Activated CD8-positive, alpha-beta memory T cell treated with anti-CD3 and anti-CD28 coated beads, Interleukin-2, amount 10 ng/mL, durations not matched to agents 7 days and 5 days (primary cell): Measurements from ENCODE around the gene CREG2. TPM values are rescaled to one million over a fixed set of nuclear protein-coding genes. Genes with fewer than 3 reads are reported as not detected.

Experiments
- ATAC-seq: fragments of 150-1000 bp; cut with Tn5 transposase; one replicate; pipeline ENCODE4 v1.10.0; 2021; ENCODE audit warnings: moderate library complexity
- CTCF ChIA-PET: fragments of 350-600 bp; sonication (Branson Sonifier 250); formaldehyde crosslinking; loops from one replicate; lab custom pipeline; 2021; ENCODE audit warnings: antibody characterized with exemption; lab: Charles Lee
- DNase-seq: peaks from one replicate; pipeline ENCODE4 v3.0.0-alpha.2; 2020
- H3K27ac Mint-ChIP-seq: one replicate; pipeline ENCODE4 v1.8.0; 2021; ENCODE audit warnings: mild to moderate bottlenecking, mixed read lengths
- H3K27me3 Mint-ChIP-seq: one replicate; pipeline ENCODE4 v1.8.0; 2021; ENCODE audit warnings: mixed read lengths
- H3K36me3 Mint-ChIP-seq: one replicate; pipeline ENCODE4 v1.8.0; 2021; ENCODE audit warnings: mild to moderate bottlenecking, mixed read lengths
- H3K4me1 Mint-ChIP-seq: one replicate; pipeline ENCODE4 v1.8.0; 2021; ENCODE audit warnings: mixed read lengths
- H3K4me3 Mint-ChIP-seq: one replicate; pipeline ENCODE4 v1.8.0; 2021; ENCODE audit warnings: mild to moderate bottlenecking, moderate library complexity, mixed read lengths
- H3K9me3 Mint-ChIP-seq: one replicate; pipeline ENCODE4 v1.8.0; 2022; ENCODE audit warnings: low read depth, mixed read lengths
- total RNA-seq, 2 experiments: library from RNA; stranded (reverse); gene quantifications; one replicate each; pipeline ENCODE4 v1.2.3, GENCODE V29; 2021

Gene CREG2
- total RNA-seq: not detected

DNA sequence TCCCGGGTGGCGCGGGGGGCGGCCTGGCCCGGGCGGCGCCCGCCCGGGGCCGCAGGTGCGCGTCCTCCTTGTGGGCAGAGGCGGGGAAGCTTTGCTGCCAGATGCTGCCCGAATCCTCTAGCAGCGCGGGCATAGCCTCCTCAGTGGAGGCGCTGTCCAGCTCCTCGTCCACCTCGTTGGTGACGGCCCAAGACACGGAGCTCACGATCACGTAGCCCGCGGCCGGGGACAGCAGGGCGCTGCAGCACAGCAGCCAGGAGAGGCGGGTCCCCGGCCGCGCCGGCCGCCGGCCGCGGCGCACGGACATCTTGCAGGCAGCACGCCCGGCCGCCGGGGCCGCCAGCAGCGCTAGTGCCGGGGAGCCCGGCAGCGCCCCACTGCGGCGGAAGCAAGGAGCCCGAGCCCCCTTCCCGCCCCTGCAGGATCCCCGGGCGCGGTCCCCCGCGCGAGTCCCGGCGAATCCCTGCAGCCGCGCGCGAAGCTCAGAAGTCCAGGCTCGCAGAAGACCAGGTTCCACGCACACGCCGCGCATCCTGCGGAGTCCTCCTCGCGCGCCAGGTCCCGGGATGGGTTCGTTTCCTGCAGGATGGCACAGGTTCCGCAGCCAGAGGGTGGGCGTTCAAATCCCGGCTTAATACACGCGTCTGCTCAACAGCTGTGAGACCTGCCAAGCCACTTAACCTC is at the start of gene CREG2:
Gene CREG2, minus strand, starts transcription at position 353 of the 684 bp plus-strand sequence. Its CDS starts 46 bp downstream, at position 307.
- Mint-ChIP-seq H3K4me3 (peak within 1 kb of the TSS; percentile 42), H3K36me3 (no peaks in the 10 kb centered on the region), H3K4me1 (peaks cover 11% of the 10 kb centered on the region), H3K9me3 (no peaks in the 10 kb centered on the region), H3K27ac (no peak within 1 kb of the TSS), H3K27me3 (peaks cover 69% of the 10 kb centered on the region)
- DNase-seq (peak; percentile 59), ATAC-seq (peak; percentile 89)
- CTCF ChIA-PET: interaction anchor here (0.6 to 3.9 kb wide), 14 partner anchors 10 to 129 kb away, joined by 3 to 51 read pairs (median 3); no protein-coding TSS in a partner anchor

DNA sequence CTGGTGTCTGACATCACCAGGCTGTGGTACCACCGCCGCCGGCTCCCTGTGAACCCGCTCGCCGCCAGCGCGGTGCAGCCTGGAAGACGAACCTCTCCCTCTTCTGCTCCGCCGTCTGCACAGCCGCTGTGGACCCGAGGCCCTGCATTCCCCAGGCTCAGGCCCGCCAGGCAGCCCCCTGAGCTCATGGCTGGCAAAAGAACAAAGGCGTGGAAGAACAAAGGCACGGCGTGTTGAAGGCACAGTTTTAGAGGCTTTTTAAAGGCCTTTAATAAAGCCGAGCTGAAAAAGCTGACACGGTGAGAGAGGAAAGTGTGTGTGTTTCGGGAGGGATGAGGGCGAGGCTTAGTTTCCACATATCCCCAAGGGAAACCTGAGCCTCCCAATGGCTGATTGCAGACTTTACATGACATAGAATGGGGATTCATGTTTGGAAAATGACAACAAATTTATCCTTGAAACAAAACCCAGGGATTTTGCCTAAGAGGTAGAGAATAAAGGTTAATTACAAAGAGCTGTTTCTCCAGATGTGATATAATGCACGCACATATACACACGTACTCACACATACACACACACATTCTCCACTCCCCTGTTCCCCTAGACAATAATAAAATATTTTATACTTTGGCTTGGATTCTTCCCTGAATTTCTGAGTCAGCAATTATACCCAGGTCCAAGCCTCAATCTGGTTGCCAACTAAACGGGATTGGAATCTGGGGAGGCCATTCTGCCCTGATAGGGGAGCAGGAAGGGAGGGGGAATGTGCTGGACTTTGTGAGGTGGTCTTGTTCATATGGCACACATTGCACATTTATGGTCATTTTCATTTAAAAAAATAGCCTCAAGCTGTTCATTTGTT is 47.9 kb upstream of the CREG2 start:
- ATAC-seq (no peak), DNase-seq (no peak)
- peaks cover 9% of the 10 kb centered on the region for H3K4me1 Mint-ChIP-seq
- CTCF ChIA-PET: no interaction called here
- H3K27me3 Mint-ChIP-seq: peaks cover 2% of the 10 kb centered on the region
- no peaks in the 10 kb centered on the region for H3K36me3 Mint-ChIP-seq
- H3K9me3 Mint-ChIP-seq: no peaks in the 10 kb centered on the region
- no peak overlapping the region for H3K27ac Mint-ChIP-seq
- no peak overlapping the region for H3K4me3 Mint-ChIP-seq

DNA sequence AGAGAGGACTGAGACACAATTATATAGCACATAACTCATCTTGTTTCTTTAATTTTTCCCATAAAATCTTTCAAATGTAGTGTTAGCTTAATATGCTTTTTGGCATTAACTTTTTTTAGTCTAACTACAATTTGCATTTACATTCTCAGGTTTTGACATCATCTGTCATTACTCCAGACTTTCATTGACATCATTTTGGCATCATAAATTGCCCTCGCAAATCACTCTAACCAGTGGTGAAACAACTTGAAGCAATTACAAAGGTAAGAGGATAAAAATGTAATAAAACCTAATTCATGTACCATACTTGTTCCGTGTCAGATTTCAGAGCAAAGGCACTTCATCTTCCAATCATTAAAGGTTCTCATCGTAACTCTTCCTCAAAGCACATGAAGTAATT is 46.2 kb upstream of the CREG2 start:
- Mint-ChIP-seq H3K27ac (no peak overlapping the region), H3K4me1 (peaks cover 3% of the 10 kb centered on the region), H3K9me3 (no peaks in the 10 kb centered on the region), H3K36me3 (no peaks in the 10 kb centered on the region), H3K27me3 (peaks cover 2% of the 10 kb centered on the region), H3K4me3 (no peak overlapping the region)
- CTCF ChIA-PET: no interaction called here
- ATAC-seq: no peak
- DNase-seq: no peak

DNA sequence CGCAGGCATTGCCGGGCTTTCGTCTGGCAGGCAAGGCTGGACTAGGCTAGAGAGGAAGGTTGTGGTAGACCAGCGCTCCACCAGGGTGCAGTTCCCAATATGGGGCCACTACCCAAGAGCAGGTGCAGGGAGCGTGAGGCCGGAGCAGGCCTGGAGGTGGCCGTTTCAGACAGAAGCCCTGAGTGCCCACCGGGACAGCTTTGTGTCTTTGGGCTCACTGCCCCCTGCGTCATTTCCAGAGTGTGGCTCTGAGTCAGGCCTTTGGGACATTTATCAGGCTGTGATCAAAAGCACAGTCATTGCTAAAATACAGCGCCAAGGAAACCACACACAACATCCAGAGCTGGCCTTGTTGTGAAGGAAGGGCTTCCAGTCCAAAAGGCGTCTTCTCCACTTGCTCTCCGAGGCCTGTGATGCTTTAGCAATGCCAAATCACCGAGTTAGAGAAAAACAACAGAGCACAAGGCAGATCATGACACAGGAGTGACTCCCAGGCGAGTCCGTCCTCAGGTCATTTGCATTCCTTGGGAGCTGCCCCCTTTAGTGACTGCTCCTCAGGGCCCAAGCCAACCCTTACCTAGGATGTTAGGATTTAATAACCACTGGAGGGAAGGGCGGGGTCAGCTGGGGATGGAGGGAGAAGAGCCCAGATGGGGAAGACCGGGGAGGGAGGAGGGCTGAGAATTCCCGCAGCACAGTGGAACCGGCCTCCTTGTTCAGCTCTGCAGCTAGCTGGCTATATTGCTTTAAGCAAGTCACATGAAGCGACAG is 45.3 kb upstream of the CREG2 start:
- peaks cover 2% of the 10 kb centered on the region for H3K27me3 Mint-ChIP-seq
- CTCF ChIA-PET: no interaction called here
- no peak for DNase-seq
- H3K4me1 Mint-ChIP-seq: peaks cover 2% of the 10 kb centered on the region
- H3K36me3 Mint-ChIP-seq: no peaks in the 10 kb centered on the region
- no peak overlapping the region for H3K4me3 Mint-ChIP-seq
- H3K27ac Mint-ChIP-seq: no peak overlapping the region
- ATAC-seq: no peak
- no peaks in the 10 kb centered on the region for H3K9me3 Mint-ChIP-seq

GRCh38 chr2:101431486-101431885 is 44.2 kb upstream of the CREG2 start:
- H3K4me1 Mint-ChIP-seq: peaks cover 2% of the 10 kb centered on the region

DNA sequence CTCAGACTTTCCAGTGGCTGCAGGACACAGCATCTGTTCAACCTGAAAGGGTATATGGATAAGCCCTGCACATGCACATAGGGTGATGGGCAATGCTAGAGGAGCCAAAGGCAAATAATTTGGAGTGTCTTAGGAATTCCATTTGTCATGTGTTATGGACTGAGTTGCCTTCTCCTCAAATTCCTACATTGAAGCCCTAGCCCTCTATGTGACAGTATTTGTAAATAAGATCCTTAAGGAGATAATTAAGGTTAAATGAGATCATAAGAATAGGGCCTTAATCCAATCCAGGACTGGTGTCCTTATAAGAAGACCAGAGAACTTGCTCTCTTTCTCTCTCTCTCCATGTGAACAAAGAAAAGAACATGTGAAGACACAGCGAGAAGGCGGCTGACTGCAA is 42.9 kb upstream of the CREG2 start:
- no peaks in the 10 kb centered on the region for H3K9me3 Mint-ChIP-seq
- H3K4me3 Mint-ChIP-seq: no peak overlapping the region
- H3K4me1 Mint-ChIP-seq: peaks cover 2% of the 10 kb centered on the region
- H3K36me3 Mint-ChIP-seq: no peaks in the 10 kb centered on the region
- no peaks in the 10 kb centered on the region for H3K27me3 Mint-ChIP-seq
- ATAC-seq (no peak), DNase-seq (no peak)
- H3K27ac Mint-ChIP-seq: no peak overlapping the region
- CTCF ChIA-PET: no interaction called here

More at GRCh38 chr2:101431486-101431885, 44.2 kb upstream of the CREG2 start:
- no peak for DNase-seq
- Mint-ChIP-seq H3K27ac (no peak overlapping the region), H3K4me3 (no peak overlapping the region), H3K36me3 (no peaks in the 10 kb centered on the region), H3K27me3 (no peaks in the 10 kb centered on the region), H3K9me3 (no peaks in the 10 kb centered on the region)
- no peak for ATAC-seq
- CTCF ChIA-PET: no interaction called here

DNA sequence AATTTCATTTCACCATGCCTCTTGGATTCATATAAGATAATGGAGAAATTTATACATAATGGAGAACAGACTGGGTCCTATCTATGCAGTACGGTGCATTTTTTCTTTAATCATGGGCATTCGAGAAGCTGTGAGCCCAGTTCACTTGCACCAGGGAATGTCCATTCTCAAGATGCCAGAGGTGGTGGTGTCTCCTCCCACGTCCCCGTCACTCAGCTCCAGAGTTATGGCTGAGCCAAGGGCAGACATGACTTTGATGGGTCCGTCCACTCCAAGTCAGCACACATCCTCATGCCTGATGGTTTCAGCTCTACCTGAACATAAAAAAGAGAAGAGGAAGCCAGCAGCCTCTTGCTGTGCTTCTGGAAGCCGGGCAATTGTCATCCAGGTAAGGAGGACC is 42.1 kb upstream of the CREG2 start:
- DNase-seq: no peak
- CTCF ChIA-PET: no interaction called here
- H3K36me3 Mint-ChIP-seq: no peaks in the 10 kb centered on the region
- no peak overlapping the region for H3K4me3 Mint-ChIP-seq
- no peaks in the 10 kb centered on the region for H3K9me3 Mint-ChIP-seq
- H3K27ac Mint-ChIP-seq: no peak overlapping the region
- H3K4me1 Mint-ChIP-seq: peaks cover 2% of the 10 kb centered on the region
- no peak for ATAC-seq
- H3K27me3 Mint-ChIP-seq: no peaks in the 10 kb centered on the region

DNA sequence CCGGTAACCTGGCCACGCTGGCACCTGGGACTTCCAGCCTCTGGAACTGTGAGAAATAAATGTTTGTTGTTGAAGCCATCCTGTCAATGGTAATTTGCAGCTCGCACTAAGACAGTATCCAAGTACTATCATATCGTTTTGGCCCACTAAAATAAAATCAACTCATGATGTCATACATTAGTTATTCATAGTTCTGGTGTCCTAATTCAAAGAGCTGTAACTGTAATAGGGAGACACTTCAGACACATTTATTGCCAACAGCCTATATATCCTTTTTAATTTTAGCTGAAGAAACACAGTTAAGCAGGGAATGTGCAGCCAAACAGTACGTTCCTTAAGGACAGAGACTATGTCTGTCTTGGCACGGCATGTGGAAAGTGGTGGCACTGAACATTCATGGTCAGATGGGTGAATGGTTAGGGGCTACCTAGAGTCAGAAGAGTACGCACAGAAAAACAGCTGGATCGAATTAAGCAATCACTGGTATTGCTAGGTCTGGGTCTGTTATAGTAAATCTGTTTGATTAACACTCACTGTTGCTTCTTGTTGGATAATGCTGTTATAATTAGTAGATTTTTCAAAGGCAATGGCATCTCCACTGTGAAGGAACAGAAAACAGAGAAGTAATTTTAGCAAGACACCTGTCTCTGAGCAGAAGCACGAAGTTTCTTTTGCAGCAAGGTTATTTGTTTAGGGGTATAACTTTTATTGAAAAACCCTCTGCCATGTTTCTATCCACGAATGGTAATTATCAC is 41.3 kb upstream of the CREG2 start:
- Mint-ChIP-seq H3K36me3 (no peaks in the 10 kb centered on the region), H3K4me3 (no peak overlapping the region), H3K9me3 (no peaks in the 10 kb centered on the region), H3K4me1 (peaks cover 2% of the 10 kb centered on the region), H3K27ac (no peak overlapping the region), H3K27me3 (no peaks in the 10 kb centered on the region)
- no peak for ATAC-seq
- CTCF ChIA-PET: no interaction called here
- no peak for DNase-seq

DNA sequence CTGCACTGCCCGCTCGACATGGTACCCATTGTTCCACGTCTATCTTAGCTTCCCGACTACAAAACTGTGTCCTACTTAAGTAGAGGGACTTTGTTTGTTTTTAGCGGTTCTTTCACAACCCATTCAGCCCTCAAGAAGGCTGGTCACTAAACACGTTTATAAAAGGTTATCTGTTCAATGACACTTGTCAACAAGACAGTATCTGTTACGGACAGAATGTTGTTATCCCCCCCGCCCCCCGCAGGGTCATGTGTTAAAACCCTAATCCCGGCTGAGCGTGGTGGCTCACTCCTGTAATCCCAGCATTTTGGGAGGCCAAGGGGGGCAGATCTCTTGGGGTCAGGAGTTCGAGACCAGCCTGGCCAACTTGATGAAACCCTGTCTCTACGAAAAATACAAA is 40.4 kb upstream of the CREG2 start:
- H3K27me3 Mint-ChIP-seq: no peaks in the 10 kb centered on the region
- H3K27ac Mint-ChIP-seq: no peak overlapping the region
- no peaks in the 10 kb centered on the region for H3K36me3 Mint-ChIP-seq
- DNase-seq: no peak
- peaks cover 2% of the 10 kb centered on the region for H3K4me1 Mint-ChIP-seq
- CTCF ChIA-PET: no interaction called here
- H3K4me3 Mint-ChIP-seq: no peak overlapping the region
- ATAC-seq: no peak
- H3K9me3 Mint-ChIP-seq: no peaks in the 10 kb centered on the region

DNA sequence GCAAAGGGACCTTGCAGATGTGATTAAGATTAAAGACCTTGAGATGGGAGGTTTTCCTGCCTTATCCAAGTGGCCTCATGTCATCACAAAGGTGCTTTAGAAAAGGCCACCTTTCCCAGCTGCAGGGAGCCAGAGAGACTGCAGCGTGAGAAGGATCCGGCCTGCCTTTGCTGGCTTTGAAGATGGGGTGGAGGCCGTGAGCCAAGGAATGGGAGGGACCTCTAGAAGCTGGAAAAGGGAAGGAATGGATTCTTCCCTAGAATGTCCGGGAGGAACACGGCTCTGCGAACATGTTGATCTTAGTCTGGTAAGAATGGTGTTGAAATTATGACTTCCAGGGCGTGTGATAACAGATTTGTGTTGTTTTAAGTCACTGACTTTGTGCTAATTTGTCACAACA is 39.9 kb upstream of the CREG2 start:
- DNase-seq (no peak), ATAC-seq (no peak)
- no peaks in the 10 kb centered on the region for H3K9me3 Mint-ChIP-seq
- CTCF ChIA-PET: no interaction called here
- no peaks in the 10 kb centered on the region for H3K36me3 Mint-ChIP-seq
- H3K4me1 Mint-ChIP-seq: no peaks in the 10 kb centered on the region
- no peak overlapping the region for H3K4me3 Mint-ChIP-seq
- no peak overlapping the region for H3K27ac Mint-ChIP-seq
- no peaks in the 10 kb centered on the region for H3K27me3 Mint-ChIP-seq

GRCh38 chr2:101426822-101427221 is 39.5 kb upstream of the CREG2 start:
- Mint-ChIP-seq H3K4me1 (no peaks in the 10 kb centered on the region), H3K27me3 (no peaks in the 10 kb centered on the region), H3K27ac (no peak overlapping the region), H3K4me3 (no peak overlapping the region), H3K36me3 (no peaks in the 10 kb centered on the region), H3K9me3 (no peaks in the 10 kb centered on the region)
- DNase-seq (no peak), ATAC-seq (no peak)
- CTCF ChIA-PET: no interaction called here

DNA sequence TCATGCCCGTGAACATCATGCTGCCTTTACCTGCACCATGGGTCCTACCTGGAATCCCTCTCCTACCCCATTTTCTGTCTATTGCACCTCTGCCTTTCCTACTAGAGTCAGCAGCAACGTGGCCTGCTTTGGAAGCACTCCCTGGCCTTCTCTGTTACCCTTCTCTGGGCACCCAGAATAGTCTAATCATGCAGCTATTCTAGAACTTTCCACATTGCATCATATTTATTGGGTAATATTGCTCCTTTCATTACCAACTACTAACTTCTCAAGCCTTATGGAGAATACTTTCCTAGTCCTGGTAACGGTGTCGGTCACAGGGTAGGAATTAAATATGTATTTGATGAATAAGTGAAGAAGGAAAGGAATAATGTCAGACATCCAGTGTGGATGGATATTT is 33.3 kb upstream of the CREG2 start:
- Mint-ChIP-seq H3K4me3 (no peak overlapping the region), H3K36me3 (no peaks in the 10 kb centered on the region), H3K4me1 (no peaks in the 10 kb centered on the region), H3K27ac (no peak overlapping the region), H3K9me3 (no peaks in the 10 kb centered on the region), H3K27me3 (peaks cover 3% of the 10 kb centered on the region)
- DNase-seq: peak; percentile 5
- no peak for ATAC-seq
- CTCF ChIA-PET: interaction anchor here (0.7 to 4.6 kb wide), 2 partner anchors 10 to 409 kb away, joined by 3 to 36 read pairs; no protein-coding TSS in a partner anchor
